HEK293 (cell line): Measurements from ENCODE around the gene LTBP1.

Source experiments
- CTCF ChIP-seq: fragments of 450-650 bp; formaldehyde crosslinking; IDR thresholded peaks from 2 replicates; pipeline ENCODE4 v1.5.1; 2016; ENCODE audit warnings: missing biosample characterization, missing genetic modification characterization
- KLF10 ChIP-seq: fragments of 450-650 bp; IDR thresholded peaks from 2 replicates; pipeline ENCODE4 v1.5.1; 2018; ENCODE audit warnings: missing biosample characterization, mild to moderate bottlenecking, missing genetic modification characterization
- PATZ1 ChIP-seq: fragments of 450-650 bp; formaldehyde crosslinking; IDR thresholded peaks from 2 replicates; pipeline ENCODE4 v1.5.1; 2016; ENCODE audit warnings: missing biosample characterization, missing genetic modification characterization
- PRDM10 ChIP-seq: fragments of 450-650 bp; formaldehyde crosslinking; IDR thresholded peaks from 2 replicates; pipeline ENCODE4 v1.5.1; 2016; ENCODE audit warnings: missing biosample characterization, missing genetic modification characterization
- YY1 ChIP-seq: fragments of 450-650 bp; formaldehyde crosslinking; IDR thresholded peaks from 2 replicates; pipeline ENCODE4 v1.5.1; 2018; ENCODE audit warnings: missing biosample characterization, missing genetic modification characterization
- ZNF202 ChIP-seq: fragments of 450-650 bp; formaldehyde crosslinking; IDR thresholded peaks from 2 replicates; pipeline ENCODE4 v1.5.1; 2016; ENCODE audit warnings: missing biosample characterization, missing genetic modification characterization, borderline replicate concordance
- ZNF214 ChIP-seq: fragments of 450-650 bp; formaldehyde crosslinking; IDR thresholded peaks from 2 replicates; pipeline ENCODE4 v1.5.1; 2017; ENCODE audit warnings: missing biosample characterization, mild to moderate bottlenecking, missing genetic modification characterization, borderline replicate concordance
- ZNF311 ChIP-seq: fragments of 450-650 bp; formaldehyde crosslinking; IDR thresholded peaks from 2 replicates; pipeline ENCODE4 v1.5.1; 2017; ENCODE audit warnings: missing biosample characterization, missing genetic modification characterization, borderline replicate concordance
- ZNF658 ChIP-seq: fragments of 450-650 bp; formaldehyde crosslinking; IDR thresholded peaks from 2 replicates; pipeline ENCODE4; 2016; ENCODE audit warnings: missing biosample characterization, missing genetic modification characterization
- ZNF768 ChIP-seq: fragments of 450-650 bp; formaldehyde crosslinking; IDR thresholded peaks from 2 replicates; pipeline ENCODE4 v1.5.1; 2018; ENCODE audit warnings: missing biosample characterization, mild to moderate bottlenecking, missing genetic modification characterization
- ZNF777 ChIP-seq: fragments of 450-650 bp; formaldehyde crosslinking; IDR thresholded peaks from 2 replicates; pipeline ENCODE4 v1.5.1; 2017; ENCODE audit warnings: missing biosample characterization, missing genetic modification characterization, borderline replicate concordance
- TF ChIP-seq, protein P1 (sequence below): fragments of 450-650 bp; formaldehyde crosslinking; IDR thresholded peaks from 2 replicates; pipeline ENCODE4 v1.5.1; 2016; ENCODE audit warnings: missing biosample characterization, missing genetic modification characterization
- TF ChIP-seq, protein P2 (sequence below): fragments of 450-650 bp; formaldehyde crosslinking; IDR thresholded peaks from 2 replicates; pipeline ENCODE4 v1.5.1; 2016; ENCODE audit warnings: missing biosample characterization, missing genetic modification characterization
- TF ChIP-seq, protein P3 (sequence below): fragments of 450-650 bp; formaldehyde crosslinking; IDR thresholded peaks from 2 replicates; pipeline ENCODE4 v1.5.1; 2016; ENCODE audit warnings: missing biosample characterization, missing genetic modification characterization, low read depth

DNA sequence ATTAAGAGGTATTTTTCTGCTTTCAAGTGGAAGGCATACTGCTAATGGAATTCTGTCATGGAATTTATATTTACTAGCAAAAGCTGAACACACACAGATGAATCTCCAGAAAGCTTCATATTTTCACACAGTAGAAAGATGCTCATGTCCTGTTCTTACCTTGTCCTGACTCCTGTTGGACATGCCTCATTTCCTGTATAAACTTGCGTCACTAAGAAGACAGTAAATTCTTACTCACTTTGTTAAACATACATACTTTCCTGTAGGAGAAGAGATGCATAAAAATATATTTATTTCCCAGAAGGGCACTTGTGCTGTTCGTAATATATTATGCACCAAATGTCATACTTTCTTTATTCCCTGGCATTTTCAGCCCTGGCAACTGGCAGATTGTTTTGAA is 291.4 kb downstream of the LTBP1 start:
- no peak for TF ChIP-seq YY1 (tag by site-specific recombination)
- TF ChIP-seq, protein P1, sequence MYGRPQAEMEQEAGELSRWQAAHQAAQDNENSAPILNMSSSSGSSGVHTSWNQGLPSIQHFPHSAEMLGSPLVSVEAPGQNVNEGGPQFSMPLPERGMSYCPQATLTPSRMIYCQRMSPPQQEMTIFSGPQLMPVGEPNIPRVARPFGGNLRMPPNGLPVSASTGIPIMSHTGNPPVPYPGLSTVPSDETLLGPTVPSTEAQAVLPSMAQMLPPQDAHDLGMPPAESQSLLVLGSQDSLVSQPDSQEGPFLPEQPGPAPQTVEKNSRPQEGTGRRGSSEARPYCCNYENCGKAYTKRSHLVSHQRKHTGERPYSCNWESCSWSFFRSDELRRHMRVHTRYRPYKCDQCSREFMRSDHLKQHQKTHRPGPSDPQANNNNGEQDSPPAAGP (tag by site-specific recombination), result no peak
- TF ChIP-seq KLF10 (tag by site-specific recombination), result no peak
- TF ChIP-seq ZNF658 (tag by site-specific recombination), result no peak
- TF ChIP-seq ZNF311, result no peak
- TF ChIP-seq PATZ1 (tag by site-specific recombination), result no peak
- no peak for TF ChIP-seq ZNF768 (tag by site-specific recombination)
- no peak for TF ChIP-seq CTCF (tag by site-specific recombination)
- TF ChIP-seq ZNF214 (tag by site-specific recombination), result no peak
- TF ChIP-seq ZNF777 (tag by site-specific recombination), result no peak
- TF ChIP-seq ZNF202 (tag by site-specific recombination), result no peak
- TF ChIP-seq, protein P2, sequence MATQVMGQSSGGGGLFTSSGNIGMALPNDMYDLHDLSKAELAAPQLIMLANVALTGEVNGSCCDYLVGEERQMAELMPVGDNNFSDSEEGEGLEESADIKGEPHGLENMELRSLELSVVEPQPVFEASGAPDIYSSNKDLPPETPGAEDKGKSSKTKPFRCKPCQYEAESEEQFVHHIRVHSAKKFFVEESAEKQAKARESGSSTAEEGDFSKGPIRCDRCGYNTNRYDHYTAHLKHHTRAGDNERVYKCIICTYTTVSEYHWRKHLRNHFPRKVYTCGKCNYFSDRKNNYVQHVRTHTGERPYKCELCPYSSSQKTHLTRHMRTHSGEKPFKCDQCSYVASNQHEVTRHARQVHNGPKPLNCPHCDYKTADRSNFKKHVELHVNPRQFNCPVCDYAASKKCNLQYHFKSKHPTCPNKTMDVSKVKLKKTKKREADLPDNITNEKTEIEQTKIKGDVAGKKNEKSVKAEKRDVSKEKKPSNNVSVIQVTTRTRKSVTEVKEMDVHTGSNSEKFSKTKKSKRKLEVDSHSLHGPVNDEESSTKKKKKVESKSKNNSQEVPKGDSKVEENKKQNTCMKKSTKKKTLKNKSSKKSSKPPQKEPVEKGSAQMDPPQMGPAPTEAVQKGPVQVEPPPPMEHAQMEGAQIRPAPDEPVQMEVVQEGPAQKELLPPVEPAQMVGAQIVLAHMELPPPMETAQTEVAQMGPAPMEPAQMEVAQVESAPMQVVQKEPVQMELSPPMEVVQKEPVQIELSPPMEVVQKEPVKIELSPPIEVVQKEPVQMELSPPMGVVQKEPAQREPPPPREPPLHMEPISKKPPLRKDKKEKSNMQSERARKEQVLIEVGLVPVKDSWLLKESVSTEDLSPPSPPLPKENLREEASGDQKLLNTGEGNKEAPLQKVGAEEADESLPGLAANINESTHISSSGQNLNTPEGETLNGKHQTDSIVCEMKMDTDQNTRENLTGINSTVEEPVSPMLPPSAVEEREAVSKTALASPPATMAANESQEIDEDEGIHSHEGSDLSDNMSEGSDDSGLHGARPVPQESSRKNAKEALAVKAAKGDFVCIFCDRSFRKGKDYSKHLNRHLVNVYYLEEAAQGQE (tag by site-specific recombination), result no peak
- TF ChIP-seq, protein P3, sequence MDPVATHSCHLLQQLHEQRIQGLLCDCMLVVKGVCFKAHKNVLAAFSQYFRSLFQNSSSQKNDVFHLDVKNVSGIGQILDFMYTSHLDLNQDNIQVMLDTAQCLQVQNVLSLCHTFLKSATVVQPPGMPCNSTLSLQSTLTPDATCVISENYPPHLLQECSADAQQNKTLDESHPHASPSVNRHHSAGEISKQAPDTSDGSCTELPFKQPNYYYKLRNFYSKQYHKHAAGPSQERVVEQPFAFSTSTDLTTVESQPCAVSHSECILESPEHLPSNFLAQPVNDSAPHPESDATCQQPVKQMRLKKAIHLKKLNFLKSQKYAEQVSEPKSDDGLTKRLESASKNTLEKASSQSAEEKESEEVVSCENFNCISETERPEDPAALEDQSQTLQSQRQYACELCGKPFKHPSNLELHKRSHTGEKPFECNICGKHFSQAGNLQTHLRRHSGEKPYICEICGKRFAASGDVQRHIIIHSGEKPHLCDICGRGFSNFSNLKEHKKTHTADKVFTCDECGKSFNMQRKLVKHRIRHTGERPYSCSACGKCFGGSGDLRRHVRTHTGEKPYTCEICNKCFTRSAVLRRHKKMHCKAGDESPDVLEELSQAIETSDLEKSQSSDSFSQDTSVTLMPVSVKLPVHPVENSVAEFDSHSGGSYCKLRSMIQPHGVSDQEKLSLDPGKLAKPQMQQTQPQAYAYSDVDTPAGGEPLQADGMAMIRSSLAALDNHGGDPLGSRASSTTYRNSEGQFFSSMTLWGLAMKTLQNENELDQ (tag by site-specific recombination), result no peak
- no peak for TF ChIP-seq PRDM10 (tag by site-specific recombination)
